H1 (cell line): ENCODE measurements around the gene MRPL47. TPM values are rescaled to one million over a fixed set of nuclear protein-coding genes. Genes with fewer than 3 reads are reported as not detected.

Experiments used
- CTCF ChIA-PET: fragments of 300-600 bp; sonication (Branson Sonifier 250); formaldehyde crosslinking; loops from one replicate; lab custom pipeline; 2021; ENCODE audit not compliant: partially characterized antibody; lab: Charles Lee
- POLR2A ChIA-PET: fragments of 300-600 bp; sonication (Branson Sonifier 250); formaldehyde crosslinking; loops from one replicate; lab custom pipeline; 2021; ENCODE audit warnings: inconsistent platforms; ENCODE audit not compliant: partially characterized antibody; lab: Charles Lee
- DNase-seq, 2 experiments: peaks; one replicate each; pipeline versions ENCODE4 v3.0.0 to v3.0.0-alpha.2; 2010 to 2022; ENCODE audit warnings: low spot score in 2 of 2, low read depth in 1 of 2, mixed read lengths in 1 of 2
- FAIRE-seq: peaks from 2 replicates; lab custom pipeline; 2011; peaks lifted over from hg19 to GRCh38; lab: Jason Lieb, UNC
- H2AFZ ChIP-seq: 2 replicates; pipeline ENCODE4 v1.8.1; 2012; ENCODE audit warnings: low read length, inconsistent platforms
- H2AK5ac ChIP-seq: 2 replicates; pipeline ENCODE4 v1.6.1; 2013; ENCODE audit warnings: low read depth, low read length
- H2BK120ac ChIP-seq: replicated peaks from 2 replicates; pipeline ENCODE3; 2013; ENCODE audit warnings: low read depth, low read length, inconsistent platforms
- H2BK12ac ChIP-seq: 2 replicates; pipeline ENCODE4 v1.6.1; 2013; ENCODE audit warnings: low read depth, low read length
- H2BK15ac ChIP-seq: 2 replicates; pipeline ENCODE4 v1.6.1; 2013; ENCODE audit warnings: low read length
- H2BK20ac ChIP-seq: 2 replicates; pipeline ENCODE4 v1.6.1; 2013; ENCODE audit warnings: low read length
- H2BK5ac ChIP-seq: 2 replicates; pipeline ENCODE4 v1.6.1; 2013; ENCODE audit warnings: low read depth, low read length
- H3K14ac ChIP-seq: 2 replicates; pipeline ENCODE4 v1.6.1; 2013; ENCODE audit warnings: inconsistent platforms; ENCODE audit not compliant: insufficient read length
- H3K18ac ChIP-seq: 2 replicates; pipeline ENCODE4 v1.6.1; 2013; ENCODE audit warnings: low read length; ENCODE audit errors: extremely low read depth
- H3K23ac ChIP-seq: 2 replicates; pipeline ENCODE4 v1.6.1; 2013; ENCODE audit warnings: inconsistent platforms; ENCODE audit not compliant: insufficient read length
- H3K23me2 ChIP-seq: 2 replicates; pipeline ENCODE4 v1.6.1; 2013; ENCODE audit warnings: low read depth, low read length
- H3K27ac ChIP-seq: 2 replicates; pipeline ENCODE4 v1.6.1; 2011; ENCODE audit warnings: low read depth, low read length, inconsistent platforms
- H3K27me3 ChIP-seq, 4 experiments: replicated peaks in 1 of 4; 1 replicate in 1 of 4; 2 replicates in 3 of 4; pipeline versions ENCODE4 v1.6.1 to v1.8.1; 2011 to 2013; ENCODE audit warnings: low read length in 3 of 4, mild to moderate bottlenecking in 3 of 4, inconsistent platforms in 2 of 4, mixed read lengths in 2 of 4, moderate library complexity in 1 of 4; ENCODE audit not compliant: control insufficient read depth in 3 of 4, insufficient read depth in 3 of 4; ENCODE audit errors: extremely low read depth in 1 of 4
- H3K36me3 ChIP-seq, 4 experiments: 2 replicates each; pipeline versions ENCODE4 v1.6.1 to v1.8.1; 2011 to 2013; ENCODE audit warnings: mild to moderate bottlenecking in 4 of 4, low read length in 3 of 4, moderate library complexity in 2 of 4, control low read depth in 1 of 4, inconsistent platforms in 1 of 4; ENCODE audit not compliant: insufficient read depth in 4 of 4, control insufficient read depth in 2 of 4
- H3K4ac ChIP-seq: replicated peaks from 2 replicates; pipeline ENCODE3; 2013; ENCODE audit warnings: low read length, low read depth, mixed read lengths, inconsistent platforms; ENCODE audit not compliant: insufficient read length
- H3K4me1 ChIP-seq, 4 experiments: replicated peaks in 1 of 4; 1 replicate in 1 of 4; 2 replicates in 3 of 4; pipeline versions ENCODE4 v1.6.1 to v1.8.1; 2011 to 2013; ENCODE audit warnings: low read length in 3 of 4, inconsistent platforms in 2 of 4, mixed read lengths in 1 of 4; ENCODE audit not compliant: insufficient read depth in 4 of 4, control insufficient read depth in 3 of 4
- H3K4me2 ChIP-seq, 2 experiments: 2 replicates each; pipeline versions ENCODE4 v1.6.1 to v1.8.1; 2011 to 2013; ENCODE audit warnings: low read depth in 2 of 2, low read length in 2 of 2, control low read depth in 1 of 2, inconsistent platforms in 1 of 2, mild to moderate bottlenecking in 1 of 2; ENCODE audit not compliant: insufficient read depth in 1 of 2
- H3K4me3 ChIP-seq, 4 experiments: fragments of 200-600, 300-600 bp in 1 of 4; sonication (generic), shearing (Covaris generic), sonication (Bioruptor Twin) in 1 of 4; 2 replicates each; pipeline versions ENCODE4 v1.5.1 to v1.8.1; 2011 to 2016; ENCODE audit warnings: low read length in 4 of 4, low read depth in 3 of 4, control low read depth in 2 of 4, inconsistent platforms in 2 of 4, mild to moderate bottlenecking in 2 of 4, mixed read lengths in 1 of 4, moderate library complexity in 1 of 4; ENCODE audit not compliant: insufficient read depth in 2 of 4; ENCODE audit errors: extremely low read depth in 1 of 4
- H3K56ac ChIP-seq: replicated peaks from 2 replicates; pipeline ENCODE3; 2013; ENCODE audit warnings: low read depth, mild to moderate bottlenecking, mixed read lengths, low read length, inconsistent platforms; ENCODE audit not compliant: insufficient read length
- H3K79me1 ChIP-seq: 2 replicates; pipeline ENCODE4 v1.6.1; 2013; ENCODE audit warnings: low read depth, low read length, control low read depth
- H3K79me2 ChIP-seq, 2 experiments: 2 replicates each; pipeline versions ENCODE4 v1.6.1 to v1.8.1; 2012 to 2013; ENCODE audit warnings: low read length in 2 of 2, mild to moderate bottlenecking in 2 of 2, inconsistent platforms in 1 of 2; ENCODE audit not compliant: insufficient read depth in 2 of 2, control insufficient read depth in 1 of 2
- H3K9ac ChIP-seq, 4 experiments: replicated peaks in 1 of 4; 1 replicate in 1 of 4; 2 replicates in 3 of 4; pipeline versions ENCODE4 v1.6.1 to v1.8.1; 2011 to 2013; ENCODE audit warnings: low read depth in 3 of 4, low read length in 3 of 4, control low read depth in 2 of 4, mild to moderate bottlenecking in 2 of 4, moderate library complexity in 2 of 4, inconsistent platforms in 1 of 4; ENCODE audit errors: extremely low read depth in 1 of 4
- H3K9me3 ChIP-seq, 2 experiments: 2 replicates each; pipeline versions ENCODE4 v1.6.1 to v1.8.1; 2012 to 2013; ENCODE audit warnings: mild to moderate bottlenecking in 2 of 2, moderate library complexity in 2 of 2, control low read depth in 1 of 2, inconsistent platforms in 1 of 2, low read depth in 1 of 2, low read length in 1 of 2, mixed read lengths in 1 of 2; ENCODE audit not compliant: insufficient read depth in 2 of 2
- H4K20me1 ChIP-seq, 2 experiments: replicated peaks in 1 of 2; 2 replicates each; pipeline versions ENCODE3 to v1.8.1; 2011 to 2013; ENCODE audit warnings: inconsistent platforms in 2 of 2, low read length in 2 of 2, mild to moderate bottlenecking in 1 of 2; ENCODE audit not compliant: insufficient read depth in 2 of 2, control insufficient read depth in 1 of 2
- H4K5ac ChIP-seq: 2 replicates; pipeline ENCODE4 v1.6.1; 2013; ENCODE audit warnings: low read length, low read depth, mixed read lengths, inconsistent platforms; ENCODE audit not compliant: insufficient read length
- H4K8ac ChIP-seq: 2 replicates; pipeline ENCODE4 v1.8.0; 2013; ENCODE audit warnings: mild to moderate bottlenecking, moderate library complexity, low read length, inconsistent platforms; ENCODE audit not compliant: insufficient read depth; ENCODE audit errors: extremely low read depth
- H4K91ac ChIP-seq: replicated peaks from 2 replicates; pipeline ENCODE3; 2013; ENCODE audit warnings: low read length, mixed read lengths, inconsistent platforms; ENCODE audit not compliant: insufficient read length
- BRCA1 ChIP-seq: IDR thresholded peaks from 2 replicates; pipeline ENCODE4 v1.6.1; 2012; ENCODE audit warnings: low read depth, low read length, improper control_type of control experiment
- EP300 ChIP-seq, 2 experiments: IDR thresholded peaks; 1 replicate in 1 of 2; 2 replicates in 1 of 2; pipeline ENCODE4 v1.6.1; 2011 to 2012; ENCODE audit warnings: low read depth in 2 of 2, low read length in 2 of 2, mild to moderate bottlenecking in 2 of 2, borderline replicate concordance in 1 of 2, inconsistent platforms in 1 of 2, moderate library complexity in 1 of 2
- GTF2F1 ChIP-seq: IDR thresholded peaks from 2 replicates; pipeline ENCODE4 v1.6.1; 2012; ENCODE audit warnings: low read depth, low read length, improper control_type of control experiment, borderline replicate concordance
- POLR2AphosphoS5 ChIP-seq: IDR thresholded peaks from 2 replicates; pipeline ENCODE4 v1.6.1; 2011; ENCODE audit warnings: low read depth, low read length
- RAD21 ChIP-seq, 2 experiments: IDR thresholded peaks in 1 of 2; conservative IDR thresholded peaks in 1 of 2; 2 replicates each; pipeline ENCODE4 v1.6.1; 2011; ENCODE audit warnings: low read depth in 2 of 2, low read length in 2 of 2, improper control_type of control experiment in 1 of 2, inconsistent platforms in 1 of 2, mild to moderate bottlenecking in 1 of 2, moderate library complexity in 1 of 2
- WGBS, 2 experiments: shearing (Covaris generic) in 1 of 2; methylation state at CpG; one replicate each; pipeline versions ENCODE4 v1.1.6 to v1.1.7; 2013 to 2015; ENCODE audit warnings: low lambda C conversion rate in 2 of 2, mixed read lengths in 2 of 2, inconsistent platforms in 1 of 2, low coverage in 1 of 2, missing lambda C conversion rate in 1 of 2; ENCODE audit not compliant: insufficient replicate concordance in 2 of 2, insufficient coverage in 1 of 2, insufficient read length in 1 of 2; ENCODE audit errors: extremely low coverage in 1 of 2, missing lambda C conversion rate in 1 of 2; 5-methylcytosine and 5-hydroxymethylcytosine counted together
- polyA plus RNA-seq, 7 experiments: library from polyadenylated mRNA; depleted of rRNA in 3 of 7; stranded (reverse) in 5 of 7; unstranded in 2 of 7; fragments of >200 nt in 5 of 7; fragments of 200-250 nt in 2 of 7; gene quantifications; 1 replicate in 5 of 7; 2 replicates in 1 of 7; 4 replicates in 1 of 7; pipeline versions ENCODE4 v1.2.1 to v1.2.3, GENCODE V29; 2011 to 2013; ENCODE audit warnings: missing spikeins in 2 of 7, mixed read lengths in 2 of 7
- total RNA-seq: library from RNA; stranded (reverse); fragmentation: NEBNext Ultra II Directional; extraction: Animal tissue kit (Norgen Biotek cat#: 25700); gene quantifications from 2 replicates; pipeline ENCODE4 v1.2.1, GENCODE V29; 2021

Gene MRPL47
- total and polyA plus RNA-seq, 2 of the 8 experiments (the other 6 are each of a cell fraction or from before 2014, with no cell fraction given): 26.1 to 76.6 TPM

GRCh38 chr3:179640469-179640868, 36.0 kb upstream of the MRPL47 start:
- FAIRE-seq (no peak), DNase-seq (no peak)
- Histone ChIP-seq H3K9me3 (no peaks in the 10 kb centered on the region), H2BK12ac (no peak overlapping the region), H2BK5ac (no peak overlapping the region), H4K20me1 (no peaks in the 10 kb centered on the region), H3K23me2 (no peaks in the 10 kb centered on the region), H3K4me3 (no peak overlapping the region), H3K9ac (no peak overlapping the region), H3K36me3 (no peaks in the 10 kb centered on the region), H2BK120ac (no peak overlapping the region), H3K4me2 (no peak overlapping the region), H2BK20ac (no peak overlapping the region), H3K79me2 (no peaks in the 10 kb centered on the region), H3K18ac (no peak overlapping the region), H3K23ac (no peak overlapping the region), H4K5ac (no peak overlapping the region), H3K14ac (no peak overlapping the region), H2BK15ac (no peak overlapping the region), H3K79me1 (no peaks in the 10 kb centered on the region), H3K27me3 (no peaks in the 10 kb centered on the region), H2AFZ (no peak overlapping the region), H4K91ac (no peak overlapping the region), H3K4ac (no peak overlapping the region), H3K4me1 (peaks cover 0 to 3% (median 0%) of the 10 kb centered on the region in 4 experiments; a peak in 1 of 7 replicates), H3K56ac (no peak overlapping the region), H3K27ac (no peak overlapping the region), H4K8ac (no peak overlapping the region), H2AK5ac (no peak overlapping the region)
- TF ChIP-seq EP300 (IDR thresholded peaks at IDR 0.05; ENCODE audit: borderline replicate concordance in 1 of 2, low read depth in 2 of 2, low read length in 2 of 2): no peak
- no peak for TF ChIP-seq GTF2F1
- no peak for TF ChIP-seq RAD21 (IDR thresholded peaks at IDR 0.05 in 1 of 2, conservative IDR thresholded peaks at IDR 0.05 in 1 of 2; ENCODE audit: low read depth in 2 of 2, low read length in 2 of 2)
- TF ChIP-seq POLR2AphosphoS5: no peak
- TF ChIP-seq BRCA1: no peak
- 92% methylated on average over 1 of the region's 1 CpG; no CpG with 5 or more reads in 1 of the 2 experiments for WGBS, 2 experiments
- POLR2A ChIA-PET: no interaction called here
- CTCF ChIA-PET: no interaction called here
